GM19043 (cell line): ENCODE results near the gene CCDC182.

ENCODE experiments used
- ATAC-seq: cut with Tn5 transposase; IDR thresholded peaks from one replicate; pipeline ENCODE4 v1.9.1; 2021; ENCODE audit warnings: low read depth; ENCODE audit not compliant: unreplicated experiment

Gene CCDC182

GRCh38 chr17:57732062-57732461 is 13.0 kb downstream of the CCDC182 start:
- ATAC-seq: no peak

- ATAC-seq: no peak
Measured at GRCh38 chr17:57730026-57730701, 14.9 kb downstream of the CCDC182 start.

- no peak for ATAC-seq
Measured at GRCh38 chr17:57727630-57728175, 17.4 kb downstream of the CCDC182 start.

- ATAC-seq: no peak
Measured at GRCh38 chr17:57726838-57727237, 18.3 kb downstream of the CCDC182 start.

- ATAC-seq: no peak
Measured at GRCh38 chr17:57726213-57726790, 18.8 kb downstream of the CCDC182 start.

GRCh38 chr17:57724729-57725125 is 20.4 kb downstream of the CCDC182 start:
- no peak for ATAC-seq

GRCh38 chr17:57724026-57724728 is 20.9 kb downstream of the CCDC182 start:
- ATAC-seq: peak; percentile 86

GRCh38 chr17:57723427-57724025 is 21.6 kb downstream of the CCDC182 start:
- ATAC-seq: no peak

GRCh38 chr17:57722704-57723043 is 22.4 kb downstream of the CCDC182 start:
- no peak for ATAC-seq

GRCh38 chr17:57721967-57722703 is 23.0 kb downstream of the CCDC182 start:
- no peak for ATAC-seq

GRCh38 chr17:57720386-57721035 is 24.6 kb downstream of the CCDC182 start:
- no peak for ATAC-seq

GRCh38 chr17:57718878-57719277 is 26.2 kb downstream of the CCDC182 start:
- ATAC-seq: no peak

- ATAC-seq: no peak
Measured at GRCh38 chr17:57715981-57716380, 29.1 kb downstream of the CCDC182 start.

- ATAC-seq: no peak
Measured at GRCh38 chr17:57714665-57715180, 30.4 kb downstream of the CCDC182 start.

- no peak for ATAC-seq
Measured at GRCh38 chr17:57713140-57713539, 32.0 kb downstream of the CCDC182 start.

GRCh38 chr17:57708410-57708809 is 36.7 kb downstream of the CCDC182 start:
- ATAC-seq: no peak

GRCh38 chr17:57707892-57708291 is 37.2 kb downstream of the CCDC182 start:
- no peak for ATAC-seq

GRCh38 chr17:57706761-57707160 is 38.3 kb downstream of the CCDC182 start:
- no peak for ATAC-seq

- ATAC-seq: no peak
Measured at GRCh38 chr17:57705921-57706695, 39.0 kb downstream of the CCDC182 start.
